B cell (primary cell): ENCODE measurements around the gene LRP6. TPM values are rescaled to one million over a fixed set of nuclear protein-coding genes. Genes with fewer than 3 reads are reported as not detected.

Experiments
- ATAC-seq: fragments of 200-7000 bp; cut with Tn5 transposase; one replicate; pipeline ENCODE4 v1.10.0; 2021; ENCODE audit warnings: low read depth, mild to moderate bottlenecking, moderate number of reproducible peaks, moderate library complexity
- CTCF ChIA-PET: fragments of 350-600 bp; sonication (Branson Sonifier 250); formaldehyde crosslinking; loops from one replicate; lab custom pipeline; 2021; ENCODE audit warnings: antibody characterized with exemption, inconsistent platforms; lab: Charles Lee
- POLR2A ChIA-PET: fragments of 350-600 bp; sonication (Branson Sonifier 250); formaldehyde crosslinking; loops from one replicate; lab custom pipeline; 2021; ENCODE audit warnings: antibody characterized with exemption; lab: Charles Lee
- DNase-seq: peaks from one replicate; pipeline ENCODE4 v3.0.0; 2013
- H2AFZ ChIP-seq: 2 replicates; pipeline ENCODE4 v1.6.1; 2012; ENCODE audit warnings: mild to moderate bottlenecking, low read depth, low read length; ENCODE audit not compliant: insufficient read depth, poor library complexity, severe bottlenecking
- H3K27ac ChIP-seq, 2 donors: 1 replicate in 1 of 2; 2 replicates in 1 of 2; pipeline ENCODE4 v1.5.1; 2012 to 2013; ENCODE audit warnings: low read length in 2 of 2, mild to moderate bottlenecking in 2 of 2, moderate library complexity in 1 of 2
- H3K27me3 ChIP-seq, 4 experiments: fragments of 200-600 bp in 1 of 4; sonication (generic) in 1 of 4; replicated peaks in 1 of 4; 1 replicate in 2 of 4; 2 replicates in 2 of 4; pipeline versions ENCODE4 v1.6.1 to v1.7.0; 2013 to 2016; ENCODE audit warnings: low read length in 3 of 4, mild to moderate bottlenecking in 2 of 4, mixed read lengths in 1 of 4, moderate library complexity in 1 of 4; ENCODE audit not compliant: insufficient read depth in 4 of 4, control insufficient read depth in 3 of 4; ENCODE audit errors: control extremely low read depth in 1 of 4
- H3K36me3 ChIP-seq, 2 experiments: replicated peaks in 1 of 2; 1 replicate in 1 of 2; 2 replicates in 1 of 2; pipeline versions ENCODE4 v1.6.1 to v1.7.1; 2013; ENCODE audit warnings: low read length in 1 of 2; ENCODE audit not compliant: insufficient read depth in 2 of 2, control insufficient read depth in 1 of 2; ENCODE audit errors: control extremely low read depth in 1 of 2, extremely low read depth in 1 of 2
- H3K4me1 ChIP-seq, 2 donors: fragments of 200-600 bp in 1 of 2; sonication (generic) in 1 of 2; 1 replicate in 1 of 2; 2 replicates in 1 of 2; pipeline versions ENCODE4 v1.5.1 to v1.6.1; 2013 to 2017; ENCODE audit warnings: low read length in 2 of 2; ENCODE audit not compliant: control insufficient read depth in 2 of 2, insufficient read depth in 2 of 2
- H3K4me2 ChIP-seq: replicated peaks from 2 replicates; pipeline ENCODE3; 2012; ENCODE audit warnings: mild to moderate bottlenecking, low read depth, low read length; ENCODE audit not compliant: poor library complexity, severe bottlenecking
- H3K4me3 ChIP-seq, 5 experiments: fragments of 200-600 bp in 1 of 5; sonication (generic) in 1 of 5; 1 replicate in 3 of 5; 2 replicates in 2 of 5; pipeline versions ENCODE4 v1.5.1 to v1.7.0; 2011 to 2016; ENCODE audit warnings: low read length in 4 of 5, mild to moderate bottlenecking in 4 of 5, low read depth in 2 of 5, control low read depth in 1 of 5, moderate library complexity in 1 of 5; ENCODE audit not compliant: insufficient read depth in 1 of 5; ENCODE audit errors: control extremely low read depth in 1 of 5, extremely low read depth in 1 of 5
- H3K79me2 ChIP-seq: fragments of 200-600 bp; sonication (generic); one replicate; pipeline ENCODE4 v1.6.0; 2016; ENCODE audit warnings: low read length; ENCODE audit not compliant: control insufficient read depth, insufficient read depth
- H3K9ac ChIP-seq: fragments of 200-600 bp; sonication (generic); 2 replicates; pipeline ENCODE4 v1.6.1; 2017; ENCODE audit warnings: mild to moderate bottlenecking, low read length, moderate library complexity
- H3K9me3 ChIP-seq, 3 donors: one replicate each; pipeline versions ENCODE4 v1.6.1 to v1.7.1; 2013; ENCODE audit warnings: low read length in 2 of 3; ENCODE audit not compliant: control insufficient read depth in 2 of 3, insufficient read depth in 1 of 3; ENCODE audit errors: control extremely low read depth in 1 of 3
- H4K20me1 ChIP-seq: 2 replicates; pipeline ENCODE4 v1.6.0; 2012; ENCODE audit warnings: mild to moderate bottlenecking, low read length; ENCODE audit not compliant: insufficient read depth, control insufficient read depth, poor library complexity, severe bottlenecking
- H3K27ac Mint-ChIP-seq: one replicate; pipeline ENCODE4 v1.8.0; 2021; ENCODE audit warnings: mixed read lengths
- H3K27me3 Mint-ChIP-seq: one replicate; pipeline ENCODE4 v1.8.0; 2021; ENCODE audit warnings: mixed read lengths
- H3K4me1 Mint-ChIP-seq: one replicate; pipeline ENCODE4 v1.8.0; 2021; ENCODE audit warnings: mixed read lengths
- H3K4me3 Mint-ChIP-seq: one replicate; pipeline ENCODE4 v1.8.0; 2021; ENCODE audit warnings: mixed read lengths
- H3K9me3 Mint-ChIP-seq: one replicate; pipeline ENCODE4 v1.8.0; 2022; ENCODE audit warnings: mixed read lengths; ENCODE audit not compliant: insufficient read depth
- EZH2 ChIP-seq: IDR thresholded peaks from 2 replicates; pipeline ENCODE4 v1.6.1; 2012; ENCODE audit warnings: borderline replicate concordance, low read depth, mild to moderate bottlenecking, moderate library complexity, low read length; ENCODE audit not compliant: insufficient read depth, poor library complexity, severe bottlenecking
- WGBS: methylation state at CpG from one replicate; pipeline ENCODE4 v1.1.5; 2013; ENCODE audit warnings: missing lambda C conversion rate; ENCODE audit not compliant: insufficient coverage; 5-methylcytosine and 5-hydroxymethylcytosine counted together
- intact Hi-C: fragments of 100-400 bp; cut with micrococcal nuclease; formaldehyde crosslinking; loops from one replicate; pipeline ENCODE4 v1.10.0; 2022
- polyA plus RNA-seq: library from polyadenylated mRNA; depleted of rRNA; stranded (reverse); fragments of >200 nt; gene quantifications from 2 replicates; pipeline ENCODE4 v1.2.3, GENCODE V29; 2012
- total RNA-seq, 2 donors: library from RNA; stranded (reverse); fragments of 120-200 nt in 1 of 2; gene quantifications; 1 replicate in 1 of 2; 2 replicates in 1 of 2; pipeline versions ENCODE4 v1.2.3 to v1.2.4, GENCODE V29; 2013 to 2022
- TF ChIP-seq, protein P1 (sequence below): fragments of 200-600 bp; IDR thresholded peaks from one replicate; pipeline ENCODE4 v1.8.0; 2022; ENCODE audit warnings: antibody characterized with exemption, mild to moderate bottlenecking

LRP6 gene
- total and polyA plus RNA-seq, 2 donors (not counting 1 experiment from before 2014, with no cell fraction given), result 0.34 to 2.8 TPM

DNA sequence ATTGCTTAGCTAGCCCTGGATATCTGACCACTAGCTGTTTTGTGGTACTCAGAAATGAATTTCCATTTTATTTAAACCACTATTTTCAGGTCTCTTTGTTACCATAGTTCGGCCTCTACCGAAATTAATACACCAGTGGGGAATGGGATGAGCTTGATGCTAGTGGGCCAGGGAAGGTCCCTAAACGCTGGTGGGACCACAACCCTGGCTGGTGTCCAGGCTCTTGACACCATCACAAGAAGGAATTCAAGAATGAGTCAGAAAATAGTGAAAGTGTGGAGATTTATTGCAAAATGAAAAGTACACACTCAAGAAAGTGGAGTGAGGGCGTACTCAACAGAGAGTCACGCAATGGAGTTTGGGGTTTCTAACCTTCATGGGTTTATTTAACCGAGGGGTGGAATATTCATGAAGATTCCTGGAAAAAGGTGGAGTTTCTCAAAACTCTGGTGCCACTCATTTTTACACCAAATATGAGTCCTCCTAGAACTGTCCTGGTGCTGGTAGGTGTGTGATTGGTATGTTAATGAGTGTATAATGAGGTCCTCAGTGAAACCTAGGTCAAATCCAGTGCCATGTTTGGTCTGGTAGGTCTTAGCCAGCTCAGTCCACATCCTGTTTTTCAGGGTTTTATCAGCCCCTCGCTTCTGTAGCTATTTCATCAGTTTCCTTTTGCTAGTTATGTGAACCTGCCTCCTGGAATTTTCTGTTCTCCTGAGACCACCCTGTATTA is 38.9 kb upstream of the LRP6 start:
- CTCF ChIA-PET, result no interaction called here
- H3K9me3 Mint-ChIP-seq, result no peaks in the 10 kb centered on the region
- Histone ChIP-seq H3K9ac (no peak overlapping the region), H3K27ac (no peak overlapping the region), H3K79me2 (no peaks in the 10 kb centered on the region), H2AFZ (no peak overlapping the region), H3K4me3 (no peak overlapping the region), H4K20me1 (no peaks in the 10 kb centered on the region), H3K27me3 (no peaks in the 10 kb centered on the region), H3K4me1 (no peaks in the 10 kb centered on the region), H3K9me3 (no peaks in the 10 kb centered on the region), H3K36me3 (no peaks in the 10 kb centered on the region), H3K4me2 (no peak overlapping the region)
- WGBS, result 76% methylated on average over 2 of the region's 7 CpGs
- no peaks in the 10 kb centered on the region for H3K4me1 Mint-ChIP-seq
- no peak overlapping the region for H3K27ac Mint-ChIP-seq
- H3K27me3 Mint-ChIP-seq, result peaks cover 9% of the 10 kb centered on the region
- ATAC-seq (no peak), DNase-seq (no peak)
- TF ChIP-seq EZH2, result no peak
- TF ChIP-seq, protein P1, sequence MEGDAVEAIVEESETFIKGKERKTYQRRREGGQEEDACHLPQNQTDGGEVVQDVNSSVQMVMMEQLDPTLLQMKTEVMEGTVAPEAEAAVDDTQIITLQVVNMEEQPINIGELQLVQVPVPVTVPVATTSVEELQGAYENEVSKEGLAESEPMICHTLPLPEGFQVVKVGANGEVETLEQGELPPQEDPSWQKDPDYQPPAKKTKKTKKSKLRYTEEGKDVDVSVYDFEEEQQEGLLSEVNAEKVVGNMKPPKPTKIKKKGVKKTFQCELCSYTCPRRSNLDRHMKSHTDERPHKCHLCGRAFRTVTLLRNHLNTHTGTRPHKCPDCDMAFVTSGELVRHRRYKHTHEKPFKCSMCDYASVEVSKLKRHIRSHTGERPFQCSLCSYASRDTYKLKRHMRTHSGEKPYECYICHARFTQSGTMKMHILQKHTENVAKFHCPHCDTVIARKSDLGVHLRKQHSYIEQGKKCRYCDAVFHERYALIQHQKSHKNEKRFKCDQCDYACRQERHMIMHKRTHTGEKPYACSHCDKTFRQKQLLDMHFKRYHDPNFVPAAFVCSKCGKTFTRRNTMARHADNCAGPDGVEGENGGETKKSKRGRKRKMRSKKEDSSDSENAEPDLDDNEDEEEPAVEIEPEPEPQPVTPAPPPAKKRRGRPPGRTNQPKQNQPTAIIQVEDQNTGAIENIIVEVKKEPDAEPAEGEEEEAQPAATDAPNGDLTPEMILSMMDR, result no peak
- no peak overlapping the region for H3K4me3 Mint-ChIP-seq
- intact Hi-C loops, result no loop called here
- POLR2A ChIA-PET, result no interaction called here

DNA sequence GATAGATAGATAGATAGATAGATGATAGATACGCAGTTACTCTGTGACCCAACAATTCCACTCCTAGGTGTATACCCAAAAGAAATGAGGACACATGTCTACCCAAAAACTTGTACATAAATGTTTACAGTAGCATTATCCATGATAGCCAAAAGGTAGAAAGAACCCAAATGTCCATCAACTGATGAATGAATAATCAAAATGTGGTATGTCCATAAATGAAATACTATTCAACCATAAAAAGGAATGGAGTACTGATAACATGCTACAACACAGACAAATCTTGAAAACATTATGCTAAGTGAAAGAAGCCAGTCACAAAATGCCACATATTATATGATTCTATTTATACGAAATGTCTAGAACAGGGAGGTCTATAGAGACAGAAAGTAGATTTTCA is 36.1 kb upstream of the LRP6 start:
- Histone ChIP-seq H3K4me1 (no peaks in the 10 kb centered on the region), H3K79me2 (no peaks in the 10 kb centered on the region), H4K20me1 (no peaks in the 10 kb centered on the region), H3K4me3 (no peak overlapping the region), H3K27me3 (no peaks in the 10 kb centered on the region), H3K9ac (no peak overlapping the region), H3K27ac (no peak overlapping the region), H3K9me3 (no peaks in the 10 kb centered on the region), H2AFZ (no peak overlapping the region), H3K4me2 (no peak overlapping the region), H3K36me3 (no peaks in the 10 kb centered on the region)
- TF ChIP-seq, protein P1, result no peak
- no peak for TF ChIP-seq EZH2
- no CpG with 5 or more reads among the region's 2 CpGs for WGBS
- H3K4me1 Mint-ChIP-seq, result no peaks in the 10 kb centered on the region
- DNase-seq, result no peak
- intact Hi-C loops, result no loop called here
- H3K27ac Mint-ChIP-seq, result no peak overlapping the region
- peaks cover 9% of the 10 kb centered on the region for H3K27me3 Mint-ChIP-seq
- ChIA-PET CTCF (no interaction called here), POLR2A (no interaction called here)
- H3K4me3 Mint-ChIP-seq, result no peak overlapping the region
- no peaks in the 10 kb centered on the region for H3K9me3 Mint-ChIP-seq
- ATAC-seq, result no peak
